Tibial nerve (tissue), 4 donors: Measurements from ENCODE around the gene EP400. TPM values are rescaled to one million over a fixed set of nuclear protein-coding genes. Genes with fewer than 3 reads are reported as not detected.

Experiments used
- DNase-seq, 2 donors: peaks; one replicate each; pipeline ENCODE4 v3.0.0-alpha.2; 2019; ENCODE audit warnings: low spot score in 2 of 2
- H3K27ac ChIP-seq, 4 donors: fragments of 200-600 bp; sonication (generic) in 3 of 4; one replicate each; pipeline ENCODE4 v1.5.1; 2017 to 2019; ENCODE audit warnings: mild to moderate bottlenecking in 1 of 4
- H3K27me3 ChIP-seq, 2 donors: fragments of 200-600 bp; sonication (generic) in 1 of 2; one replicate each; pipeline versions ENCODE4 v1.5.1 to v1.6.0; 2017 to 2019
- H3K36me3 ChIP-seq, 3 donors: fragments of 200-600 bp; sonication (generic); one replicate each; pipeline ENCODE4 v1.5.1; 2018 to 2019
- H3K4me1 ChIP-seq, 4 donors: fragments of 200-600 bp; sonication (generic) in 3 of 4; one replicate each; pipeline ENCODE4 v1.5.1; 2017 to 2019
- H3K4me3 ChIP-seq, 4 donors: fragments of 200-600 bp; sonication (generic) in 3 of 4; one replicate each; pipeline ENCODE4 v1.5.1; 2017 to 2019; ENCODE audit warnings: mild to moderate bottlenecking in 1 of 4, moderate library complexity in 1 of 4
- H3K9me3 ChIP-seq, 4 donors: fragments of 200-600 bp; sonication (generic) in 3 of 4; one replicate each; pipeline ENCODE4 v1.5.1; 2017 to 2019
- CTCF ChIP-seq, 5 experiments: fragments of 200-600 bp in 3 of 5; fragments of 450-650 bp in 2 of 5; sonication (generic) in 3 of 5; IDR thresholded peaks; one replicate each; pipeline ENCODE4 v1.5.1; 2016 to 2019; ENCODE audit warnings: antibody characterized with exemption in 5 of 5, mild to moderate bottlenecking in 3 of 5, moderate library complexity in 2 of 5
- EP300 ChIP-seq, 2 donors: sonication (generic); formaldehyde crosslinking; IDR thresholded peaks; one replicate each; pipeline ENCODE4 v1.6.1; 2017; ENCODE audit warnings: antibody characterized with exemption in 2 of 2, mild to moderate bottlenecking in 1 of 2
- POLR2A ChIP-seq, 2 donors: fragments of 450-650 bp; IDR thresholded peaks; one replicate each; pipeline ENCODE4 v1.6.1; 2017; ENCODE audit warnings: antibody characterized with exemption in 2 of 2, mild to moderate bottlenecking in 2 of 2, moderate library complexity in 2 of 2
- WGBS, 2 donors: methylation state at CpG; one replicate each; pipeline ENCODE4 v1.1.5; 2018; 5-methylcytosine and 5-hydroxymethylcytosine counted together
- total RNA-seq, 4 donors: library from RNA; depleted of rRNA; stranded (reverse); fragments of >200 nt; gene quantifications; one replicate each; pipeline ENCODE4 v1.1.0, GENCODE V29; 2016

The EP400 gene
- total RNA-seq, 4 donors from 2014 or later: 27.8 to 41.4 (median 32.2) TPM

GRCh38 chr12:131991816-131992430, 42.2 kb downstream of the EP400 start:
- Histone ChIP-seq H3K27me3 (no peaks in the 10 kb centered on the region), H3K36me3 (peaks cover 5 to 100% (median 41%) of the 10 kb centered on the region in 3 donors), H3K9me3 (no peaks in the 10 kb centered on the region), H3K27ac (no peak overlapping the region), H3K4me1 (no peaks in the 10 kb centered on the region), H3K4me3 (no peak overlapping the region)
- 72 to 76% methylated on average over 11 of the region's 11 CpGs for WGBS, 2 donors
- TF ChIP-seq EP300 (IDR thresholded peaks at IDR 0.05) (no peak), POLR2A (IDR thresholded peaks at IDR 0.05) (no peak), CTCF (IDR thresholded peaks at IDR 0.05) (no peak)
- DNase-seq: no peak

DNA sequence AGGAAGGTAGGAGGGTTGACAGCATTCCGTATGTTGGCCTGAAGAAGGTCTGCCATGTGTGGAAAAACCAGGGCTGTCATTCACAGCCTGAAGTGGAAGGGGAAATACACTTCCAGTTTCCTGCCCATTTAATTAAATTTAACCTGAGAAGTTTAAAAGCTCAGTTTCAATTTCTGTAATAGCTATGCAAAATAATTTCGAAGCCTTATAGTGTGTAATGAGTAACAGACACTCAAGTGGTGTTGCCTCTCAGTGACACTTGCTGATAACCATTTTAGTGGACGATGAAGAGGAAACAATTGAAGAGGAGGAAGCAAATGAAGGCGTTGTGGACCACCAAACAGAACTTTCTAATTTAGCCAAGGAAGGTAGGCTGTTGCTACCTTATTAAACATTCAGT, 44.8 kb downstream of the EP400 start:
- WGBS, 2 donors: 92 to 94% methylated on average over 4 of the region's 4 CpGs
- H3K9me3 ChIP-seq: no peaks in the 10 kb centered on the region
- H3K36me3 ChIP-seq: peaks cover 5 to 95% (median 22%) of the 10 kb centered on the region in 3 donors
- H3K4me3 ChIP-seq: no peak overlapping the region
- H3K4me1 ChIP-seq: no peaks in the 10 kb centered on the region
- TF ChIP-seq CTCF (IDR thresholded peaks at IDR 0.05): no peak
- DNase-seq: no peak
- H3K27ac ChIP-seq: no peak overlapping the region
- no peaks in the 10 kb centered on the region for H3K27me3 ChIP-seq

- Histone ChIP-seq H3K9me3 (no peaks in the 10 kb centered on the region), H3K36me3 (peaks cover 0 to 54% (median 5%) of the 10 kb centered on the region in 3 donors), H3K4me3 (no peak overlapping the region), H3K4me1 (no peaks in the 10 kb centered on the region), H3K27ac (no peak overlapping the region), H3K27me3 (no peaks in the 10 kb centered on the region)
- TF ChIP-seq EP300 (IDR thresholded peaks at IDR 0.05): no peak
- no peak for TF ChIP-seq POLR2A (IDR thresholded peaks at IDR 0.05)
- TF ChIP-seq CTCF (IDR thresholded peaks at IDR 0.05): no peak
- no peak for DNase-seq
- 83 to 87% methylated on average over 1 of the region's 1 CpG for WGBS, 2 donors
These were observed 50.6 kb downstream of the EP400 start for GRCh38 chr12:132000286-132000872.

DNA sequence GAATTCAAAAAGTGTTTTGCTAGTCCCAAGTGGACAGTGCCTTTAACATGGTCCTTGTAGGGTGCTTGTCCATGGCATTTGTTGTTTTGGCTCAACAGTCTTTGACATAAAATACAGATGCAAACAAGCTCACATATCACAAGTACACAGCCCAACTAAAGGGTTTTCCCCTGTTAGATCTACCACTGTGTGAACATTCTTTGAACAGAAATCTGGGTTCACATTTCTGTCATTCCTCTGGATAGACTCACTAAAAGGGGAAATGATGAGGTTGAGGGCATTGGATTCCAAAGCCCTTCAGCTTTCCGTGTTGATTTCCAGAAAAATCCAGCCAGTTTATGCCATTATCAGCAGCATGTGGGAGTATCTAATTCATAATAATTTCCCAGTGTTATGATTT, 54.1 kb downstream of the EP400 start:
- Histone ChIP-seq H3K9me3 (no peaks in the 10 kb centered on the region), H3K27me3 (no peaks in the 10 kb centered on the region), H3K27ac (no peak overlapping the region), H3K4me1 (no peaks in the 10 kb centered on the region), H3K4me3 (no peak overlapping the region), H3K36me3 (peaks cover 0 to 58% (median 13%) of the 10 kb centered on the region in 3 donors)
- DNase-seq: no peak
- no peak for TF ChIP-seq POLR2A (IDR thresholded peaks at IDR 0.05)
- TF ChIP-seq CTCF (IDR thresholded peaks at IDR 0.05): no peak
- no peak for TF ChIP-seq EP300 (IDR thresholded peaks at IDR 0.05)
- 28 to 52% methylated on average over 1 of the region's 1 CpG for WGBS, 2 donors

DNA sequence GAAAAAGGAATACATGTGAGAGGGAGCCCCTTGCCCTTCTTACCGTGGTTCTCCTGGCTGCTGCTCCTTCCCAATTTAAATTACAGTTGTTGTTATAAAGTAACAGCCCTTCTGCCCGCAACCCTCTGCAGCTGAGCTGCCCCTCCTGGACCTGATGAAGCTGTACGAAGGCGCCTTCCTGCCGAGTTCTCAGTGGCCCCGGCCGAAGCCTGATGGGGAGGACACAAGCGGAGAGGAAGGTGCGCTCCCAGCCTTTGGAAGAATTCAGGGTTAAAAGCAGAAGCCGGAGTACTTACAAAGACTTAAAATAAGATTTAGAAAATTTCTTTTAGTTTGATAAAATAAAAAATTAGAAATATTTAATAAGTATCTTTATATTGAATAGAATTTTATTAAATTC, 55.2 kb downstream of the EP400 start:
- TF ChIP-seq EP300 (IDR thresholded peaks at IDR 0.05): no peak
- no peak for TF ChIP-seq POLR2A (IDR thresholded peaks at IDR 0.05)
- TF ChIP-seq CTCF (IDR thresholded peaks at IDR 0.05): no peak
- peaks cover 0 to 57% (median 13%) of the 10 kb centered on the region in 3 donors for H3K36me3 ChIP-seq
- no peaks in the 10 kb centered on the region for H3K27me3 ChIP-seq
- H3K4me3 ChIP-seq: no peak overlapping the region
- no peaks in the 10 kb centered on the region for H3K9me3 ChIP-seq
- 90 to 91% methylated on average over 10 of the region's 10 CpGs for WGBS, 2 donors
- no peak for DNase-seq
- H3K27ac ChIP-seq: no peak overlapping the region
- H3K4me1 ChIP-seq: no peaks in the 10 kb centered on the region
